NCI-H187 treated with DMSO at 0.1 percent for 48 hours (cell line): ENCODE data around the gene EMCN.
"Not testable (repeated sequence)": the region's sequence is repeated elsewhere in the genome, so short reads cannot be mapped to it uniquely, and the experiment has no call there.

Experiments
- DNase-seq: peaks from one replicate; lab custom pipeline; 2025; lab: John Stamatoyannopoulos, UW

Gene EMCN, protein sequence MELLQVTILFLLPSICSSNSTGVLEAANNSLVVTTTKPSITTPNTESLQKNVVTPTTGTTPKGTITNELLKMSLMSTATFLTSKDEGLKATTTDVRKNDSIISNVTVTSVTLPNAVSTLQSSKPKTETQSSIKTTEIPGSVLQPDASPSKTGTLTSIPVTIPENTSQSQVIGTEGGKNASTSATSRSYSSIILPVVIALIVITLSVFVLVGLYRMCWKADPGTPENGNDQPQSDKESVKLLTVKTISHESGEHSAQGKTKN

DNA sequence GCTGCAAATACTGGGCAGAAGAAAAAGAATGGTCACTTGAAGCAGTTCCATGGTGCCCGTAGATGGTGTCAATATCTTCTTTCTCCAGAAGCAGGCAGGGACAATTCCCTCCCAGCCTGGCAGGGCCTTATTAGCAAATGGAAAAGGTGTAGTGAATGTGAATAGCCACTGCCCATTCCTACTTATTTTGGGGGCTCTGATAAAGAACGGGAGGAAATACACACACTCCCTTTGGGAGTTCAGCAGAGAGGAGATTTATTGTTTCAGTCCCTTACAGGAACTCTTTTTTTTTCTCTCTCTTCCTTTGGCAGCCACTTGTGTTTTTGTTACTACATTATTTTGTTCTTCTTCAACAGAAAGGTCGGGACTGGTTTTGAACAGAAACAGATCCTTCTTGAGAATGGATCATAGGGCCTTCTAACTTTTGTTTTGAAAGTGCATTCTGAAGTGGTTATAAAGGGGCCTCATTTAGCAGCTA, at the start of gene EMCN:
EMCN (minus strand) TSS at position 159 of the 478 bp plus-strand sequence; CDS start at position 51, 108 bp downstream.
- DNase-seq = no peak

DNA sequence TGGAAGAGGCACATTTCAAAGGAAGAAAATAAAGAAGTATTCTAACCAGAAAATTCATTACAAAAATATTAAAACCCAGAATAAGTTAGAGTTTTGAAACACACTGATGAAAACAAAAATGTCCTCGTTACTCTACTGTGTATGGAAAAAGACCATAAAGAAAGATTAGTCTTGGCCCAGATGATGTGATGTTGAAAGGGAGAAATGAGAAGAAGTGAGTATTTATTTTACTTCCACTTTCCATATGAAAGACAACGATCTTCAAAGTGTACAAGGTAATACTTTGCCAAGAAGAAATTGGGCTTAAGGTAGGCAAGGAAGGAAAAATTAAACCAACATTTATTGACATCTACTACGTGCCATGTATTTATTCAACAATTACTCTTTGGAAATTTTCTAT, 48.6 kb upstream of the EMCN start:
- DNase-seq = no peak

DNA sequence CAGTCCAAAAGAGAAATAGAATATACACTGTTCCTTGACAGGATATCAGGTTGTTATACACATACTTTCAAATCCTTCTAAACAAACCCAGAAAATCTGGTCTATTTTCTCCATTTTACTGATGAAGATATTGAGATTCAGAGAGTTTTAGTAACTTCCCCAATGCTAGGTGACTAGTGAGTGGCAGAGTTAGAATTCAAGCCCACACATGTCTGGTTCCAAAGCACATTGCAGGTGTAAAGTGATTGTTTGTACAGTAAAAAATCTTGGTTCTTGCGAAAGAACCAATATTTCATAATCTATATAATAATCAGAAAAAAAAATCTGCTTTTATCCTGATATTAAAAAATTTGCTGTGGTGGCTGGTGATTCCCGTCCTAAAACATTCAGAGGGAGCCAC, 39.5 kb upstream of the EMCN start:
- no peak for DNase-seq

DNA sequence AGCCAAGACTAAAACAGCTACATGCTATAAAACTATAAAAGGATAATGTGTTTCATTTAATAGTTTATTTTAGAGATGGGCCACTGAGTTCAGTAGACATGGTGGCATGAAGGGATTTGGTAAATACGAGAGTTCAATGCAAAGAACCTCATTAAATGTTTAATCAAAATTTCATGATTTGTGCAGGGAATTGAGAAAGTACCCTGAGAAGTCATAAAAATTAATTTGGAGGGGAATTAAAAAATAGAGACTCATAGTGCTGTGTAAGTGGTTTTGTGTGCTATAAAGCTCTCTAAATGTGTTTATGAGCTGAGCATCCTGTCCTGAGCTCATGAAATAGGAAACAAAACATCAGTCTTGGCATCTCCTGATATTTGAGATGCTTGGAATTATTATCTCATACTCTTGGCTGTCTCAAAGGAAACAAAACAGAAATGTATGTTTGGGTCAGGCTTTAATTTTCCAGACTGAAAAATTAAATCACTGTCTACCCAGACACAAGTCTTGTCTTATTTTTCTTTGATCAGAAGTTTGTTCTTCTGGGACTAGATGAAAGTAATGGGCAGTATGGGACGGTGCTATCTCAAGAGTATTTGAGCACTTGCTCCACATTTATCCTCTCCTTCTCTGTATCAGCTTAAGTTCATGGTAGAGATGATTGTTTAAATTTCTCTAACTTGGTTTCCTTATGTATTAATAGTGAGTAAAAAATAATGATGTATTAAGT, 38.0 kb upstream of the EMCN start:
- no peak for DNase-seq

DNA sequence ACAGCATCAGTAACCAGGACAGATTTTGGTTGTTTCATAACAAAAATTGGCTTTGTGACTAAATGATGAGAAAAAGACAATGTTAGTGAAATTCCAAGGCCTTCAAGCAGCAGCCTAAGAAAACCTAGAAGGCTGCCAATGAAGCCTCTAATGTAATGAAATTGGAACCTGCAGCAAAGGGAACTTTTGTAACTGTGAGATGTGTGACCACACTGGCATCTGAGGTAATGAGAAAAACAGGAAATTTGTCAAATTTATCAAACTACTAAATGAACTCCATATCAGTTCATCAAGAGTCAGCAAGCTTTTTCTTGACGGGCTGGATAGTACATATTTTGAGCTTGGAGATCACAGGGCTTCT, 30.4 kb upstream of the EMCN start:
- no peak for DNase-seq

DNA sequence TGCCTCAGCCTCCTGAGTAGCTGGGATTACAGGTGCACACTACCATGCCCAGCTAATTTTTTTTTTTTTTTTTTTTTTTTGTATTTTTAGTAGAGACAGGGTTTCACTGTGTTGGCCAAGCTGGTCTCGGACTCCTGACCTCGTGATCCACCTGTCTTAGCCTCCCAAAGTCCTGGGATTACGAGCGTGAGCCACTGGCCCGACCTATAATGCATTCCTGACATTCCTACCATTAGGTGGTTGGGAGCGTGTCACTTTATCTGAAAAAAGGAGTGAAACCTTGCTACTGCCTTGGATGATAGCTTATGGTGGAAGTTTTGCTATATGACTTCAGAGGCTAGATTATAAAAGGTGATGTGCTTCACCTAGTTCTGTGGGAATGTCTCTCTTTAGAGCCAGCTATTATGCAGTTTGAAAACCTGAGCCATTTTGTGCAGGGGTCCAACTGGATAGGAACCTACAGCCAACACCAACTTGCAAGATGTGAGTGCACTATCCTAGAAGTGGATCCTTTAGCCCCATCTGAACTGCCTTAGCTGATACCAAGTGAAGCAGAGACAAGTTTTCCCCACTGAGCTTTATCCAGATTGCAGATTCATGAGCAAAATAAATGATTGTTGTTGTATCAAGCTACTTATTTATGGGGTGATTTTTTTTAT, 29.8 kb upstream of the EMCN start:
- DNase-seq = no peak

DNA sequence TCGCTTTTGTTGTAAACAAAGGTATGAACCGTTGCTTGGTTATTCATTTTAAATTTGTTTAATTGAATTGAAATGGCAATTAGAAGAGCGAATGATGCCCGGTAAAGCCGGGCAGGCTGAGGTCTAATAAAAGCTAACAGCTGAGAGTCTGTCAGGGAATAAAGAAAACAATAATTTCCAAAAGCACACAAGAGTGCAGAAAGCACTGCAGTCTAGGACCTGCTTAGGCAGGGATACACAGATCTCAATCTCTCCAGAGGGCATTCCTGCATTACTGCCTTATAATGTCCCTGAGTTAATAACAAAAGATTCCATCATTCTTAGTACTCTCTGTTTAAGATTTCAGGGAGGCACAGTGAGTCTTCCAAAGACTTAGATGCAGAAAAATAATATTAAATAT, 27.6 kb upstream of the EMCN start:
- DNase-seq = no peak

DNA sequence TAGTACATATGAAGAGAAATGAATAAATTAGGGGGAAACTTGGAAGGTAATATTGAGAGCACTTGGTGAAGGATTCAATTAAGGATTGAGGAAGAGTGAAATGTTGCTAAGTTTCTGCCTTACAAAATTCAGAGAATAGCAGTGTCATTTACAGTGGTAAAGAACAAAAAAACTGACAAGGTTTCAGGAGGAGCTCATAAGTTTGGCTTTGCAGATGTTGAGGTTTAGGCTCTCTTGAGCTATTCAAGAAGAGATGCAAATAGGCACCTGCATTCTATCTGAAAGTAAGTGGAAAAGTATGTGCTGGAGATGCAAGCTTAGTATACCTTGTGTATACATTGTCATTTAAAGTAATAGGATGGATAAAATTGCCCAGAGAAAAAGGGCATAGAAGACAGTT, 22.3 kb upstream of the EMCN start:
- DNase-seq = no peak

DNA sequence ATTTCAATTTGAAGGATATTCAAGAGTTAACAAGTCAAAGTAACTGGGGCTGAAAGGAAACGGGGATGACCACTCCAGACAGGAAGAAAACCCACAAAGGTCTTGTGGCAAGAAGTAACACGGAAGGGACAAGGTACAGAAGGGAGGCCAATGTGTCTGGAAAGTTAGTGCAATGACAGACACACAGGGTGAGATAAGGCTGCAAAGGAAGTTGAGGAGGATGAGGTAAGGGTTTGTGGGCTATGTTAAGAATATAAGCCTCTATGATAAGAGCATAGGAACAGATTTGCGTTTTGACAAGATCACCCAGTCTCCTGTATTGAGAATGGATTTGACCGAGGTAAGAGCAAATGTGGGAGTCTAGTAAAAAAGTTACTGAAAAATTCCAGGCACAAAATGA, 21.9 kb upstream of the EMCN start:
- DNase-seq = no peak

DNA sequence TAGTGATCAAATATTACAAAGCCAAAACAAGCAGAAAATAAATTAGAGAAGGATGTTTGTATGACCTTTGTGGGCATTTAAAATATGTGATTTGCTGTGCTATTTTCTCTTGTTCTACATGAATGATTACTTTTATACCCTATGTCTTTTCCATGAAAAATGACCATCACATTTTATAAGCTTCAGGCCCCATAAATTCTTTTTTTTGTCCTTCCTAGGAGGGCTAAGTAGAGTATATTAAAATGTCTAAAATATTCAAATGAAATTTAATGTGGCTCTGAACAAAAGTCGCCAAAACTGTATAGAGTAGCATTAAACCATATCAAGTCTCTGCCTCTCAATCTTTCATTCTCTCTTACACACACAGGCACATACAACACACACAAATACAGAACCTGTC, 15.9 kb upstream of the EMCN start:
- no peak for DNase-seq

DNA sequence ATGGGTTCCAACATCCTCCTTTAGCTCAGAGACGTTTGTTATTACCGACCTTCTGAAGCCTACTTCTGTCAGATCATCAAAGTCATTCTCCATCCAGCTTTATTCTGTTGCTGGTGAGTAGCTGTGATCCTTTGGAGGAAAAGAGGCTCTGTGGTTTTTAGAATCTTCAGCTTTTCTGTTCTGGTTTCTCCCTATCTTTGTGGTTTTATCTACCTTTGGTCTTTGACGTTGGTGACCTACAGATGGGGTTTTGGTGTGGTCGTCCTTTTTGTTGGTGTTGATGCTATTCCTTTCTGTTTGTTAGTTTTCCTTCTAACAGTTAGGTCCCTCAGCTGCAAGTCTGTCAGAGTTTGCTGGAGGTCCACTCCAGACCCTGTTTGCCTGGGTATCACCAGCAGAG, 12.3 kb upstream of the EMCN start:
- not testable (repeated sequence) for DNase-seq

DNA sequence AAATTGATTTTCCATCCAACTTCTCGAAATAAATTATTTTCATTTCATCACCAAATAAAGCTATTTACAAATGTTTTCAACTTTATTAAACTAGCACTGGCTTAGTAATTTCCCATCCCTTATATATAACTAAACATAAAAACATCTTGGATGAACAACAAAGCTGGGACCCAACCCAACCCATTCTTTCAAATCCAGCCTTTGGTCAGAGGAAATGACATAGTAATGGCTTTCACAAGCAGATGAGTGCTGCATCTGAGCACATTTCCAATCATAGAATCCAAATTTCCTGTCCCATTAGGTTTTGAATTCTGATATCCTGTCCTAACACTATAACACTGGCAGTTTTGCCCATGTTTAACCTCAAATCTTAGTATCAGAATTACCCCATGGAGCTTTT, 7.9 kb upstream of the EMCN start:
- no peak for DNase-seq

DNA sequence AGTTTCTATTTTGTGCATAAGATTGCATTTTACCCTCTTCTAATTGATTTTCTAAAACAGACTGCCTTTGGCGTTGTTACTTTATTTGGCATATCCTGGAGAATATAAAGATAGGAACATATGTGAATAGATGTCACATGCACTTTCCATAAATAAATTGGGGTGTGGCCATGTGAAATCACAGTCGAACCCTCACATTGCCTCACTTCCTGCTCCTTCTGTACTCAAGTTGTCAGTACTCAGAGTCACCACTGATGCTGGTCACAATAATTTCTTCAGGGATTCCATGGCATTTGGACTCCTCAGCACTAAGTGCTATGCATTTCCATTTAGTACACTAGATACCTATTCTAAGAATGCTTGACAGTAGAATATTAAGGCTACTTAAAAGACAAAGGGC, 1.4 kb upstream of the EMCN start:
- DNase-seq = no peak

DNA sequence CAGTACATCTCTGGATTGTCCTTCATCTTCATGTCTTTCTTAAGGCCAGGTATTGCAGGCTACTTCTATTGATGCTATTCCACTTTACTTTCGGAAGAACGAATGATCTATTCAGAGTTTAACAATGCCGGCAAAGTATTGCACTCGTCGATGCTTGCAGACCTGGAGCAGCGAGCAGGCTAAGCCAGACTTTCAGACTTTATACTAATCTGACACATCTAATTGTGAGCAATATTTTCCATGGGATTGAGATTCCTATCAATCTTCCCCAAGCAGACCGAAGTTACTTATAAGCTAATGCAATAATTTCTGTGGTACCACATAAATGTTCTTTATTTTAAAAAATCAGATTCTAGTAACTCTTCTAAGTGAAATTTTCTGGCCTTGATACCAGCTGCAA, 1.6 kb downstream of the EMCN start:
- no peak for DNase-seq

DNA sequence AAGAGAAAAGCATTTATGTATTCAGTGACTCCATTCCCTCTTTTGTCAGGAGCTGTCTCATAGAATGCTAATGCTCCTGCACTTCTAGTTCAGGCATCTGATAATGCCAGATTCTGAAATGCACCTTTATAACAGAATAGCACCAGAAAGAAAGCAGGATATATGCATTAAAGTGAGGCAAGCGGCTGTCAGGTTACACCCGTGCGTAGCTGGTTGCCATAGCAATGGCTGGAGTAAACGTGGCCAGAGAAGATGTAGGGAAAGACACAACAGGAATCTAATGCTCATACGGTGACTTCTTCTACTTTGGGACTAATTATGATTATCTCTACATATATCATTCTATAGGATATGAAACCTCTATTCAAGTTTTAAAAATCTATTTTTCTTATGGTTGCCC, 5.9 kb downstream of the EMCN start:
- no peak for DNase-seq

DNA sequence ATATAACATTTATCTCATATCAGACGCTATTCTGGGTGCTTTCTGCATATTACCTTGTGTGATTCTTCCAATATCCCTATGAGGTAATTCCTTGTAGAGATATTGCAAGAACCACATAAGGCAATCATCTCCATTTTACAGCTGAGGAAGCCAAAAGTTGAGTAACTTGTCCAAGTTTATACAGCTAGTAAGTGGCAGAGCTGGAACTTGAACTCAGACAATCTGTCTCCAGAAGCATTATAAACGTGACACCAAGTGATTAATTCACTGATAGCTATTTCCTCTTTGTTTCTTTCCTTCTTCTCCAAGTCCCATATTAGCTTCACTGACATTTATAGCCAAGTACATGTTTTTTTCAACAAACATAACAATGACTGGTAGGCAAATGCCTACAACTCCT, 7.3 kb downstream of the EMCN start:
- DNase-seq = no peak

DNA sequence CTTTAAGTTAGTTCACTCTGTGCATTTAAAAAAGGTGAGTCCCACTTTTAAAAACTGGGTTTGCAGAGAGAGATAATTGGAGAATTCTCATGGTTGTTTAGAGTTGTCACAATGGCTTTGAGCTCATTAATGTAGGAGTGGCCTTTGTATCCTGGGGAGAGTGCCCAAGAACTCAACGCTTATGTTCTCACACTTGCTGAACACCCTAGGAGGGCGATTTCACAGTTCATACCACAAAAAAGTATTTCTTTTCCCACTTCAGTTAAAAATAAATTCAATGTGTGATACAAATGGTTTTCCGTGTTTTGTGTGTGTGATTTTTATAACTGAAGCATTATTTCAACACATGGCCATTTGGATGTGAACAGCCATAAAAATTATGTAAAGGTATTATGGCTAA, 8.4 kb downstream of the EMCN start:
- no peak for DNase-seq

DNA sequence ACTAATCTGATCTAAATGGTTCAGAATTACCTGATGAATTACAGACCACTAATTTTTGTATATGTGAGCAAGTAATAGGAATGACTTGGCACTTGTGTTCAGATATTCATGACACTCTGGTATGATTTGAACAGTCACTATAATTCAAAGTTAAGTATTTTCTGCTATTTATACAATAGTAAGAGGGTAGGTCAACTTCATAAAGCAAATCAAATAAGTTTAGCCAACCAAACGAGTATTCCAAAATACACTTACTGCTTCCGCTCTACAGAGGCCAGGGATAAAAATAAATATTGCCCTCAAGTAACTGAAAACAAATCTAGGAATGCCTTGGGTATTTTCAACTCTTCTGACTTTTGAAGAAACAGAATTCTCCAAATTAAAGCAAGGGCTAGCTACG, 9.1 kb downstream of the EMCN start:
- no peak for DNase-seq

DNA sequence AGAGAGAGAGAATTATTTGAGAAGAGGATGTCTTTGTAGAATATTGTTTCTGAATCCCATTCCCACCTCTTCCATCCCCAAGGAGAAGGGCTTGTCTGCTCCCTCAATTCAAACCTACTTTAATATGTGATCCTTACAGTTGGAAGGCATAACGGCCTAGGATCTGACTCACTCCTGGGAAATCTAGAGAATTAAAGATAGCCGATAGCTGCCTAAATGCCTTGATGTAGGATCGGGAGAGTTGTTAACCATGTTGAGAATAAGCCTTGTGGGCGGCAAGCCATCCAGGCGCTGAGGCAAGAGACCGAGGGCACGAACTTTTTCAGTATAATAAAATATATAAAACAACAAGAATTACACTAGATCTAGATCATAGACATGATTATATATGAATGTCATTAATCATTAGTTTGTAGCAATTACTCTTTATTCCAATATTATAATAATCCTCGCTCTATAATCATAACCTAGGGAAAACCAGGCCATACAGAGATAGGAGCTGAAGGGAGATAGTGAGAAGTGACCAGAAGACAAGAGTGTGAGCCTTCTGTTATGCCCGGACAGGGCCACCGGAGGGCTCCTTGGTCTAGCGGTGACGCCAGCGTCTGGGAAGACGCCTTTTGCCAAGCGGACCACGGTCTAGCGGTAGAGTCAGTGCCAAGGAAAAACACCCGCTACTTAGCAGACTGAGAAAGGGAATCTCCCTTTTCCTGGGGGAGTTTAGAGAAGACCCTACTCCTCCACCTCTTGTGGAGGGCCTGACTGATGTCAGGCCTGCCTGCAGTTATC, 13.5 kb downstream of the EMCN start:
- DNase-seq = no peak

DNA sequence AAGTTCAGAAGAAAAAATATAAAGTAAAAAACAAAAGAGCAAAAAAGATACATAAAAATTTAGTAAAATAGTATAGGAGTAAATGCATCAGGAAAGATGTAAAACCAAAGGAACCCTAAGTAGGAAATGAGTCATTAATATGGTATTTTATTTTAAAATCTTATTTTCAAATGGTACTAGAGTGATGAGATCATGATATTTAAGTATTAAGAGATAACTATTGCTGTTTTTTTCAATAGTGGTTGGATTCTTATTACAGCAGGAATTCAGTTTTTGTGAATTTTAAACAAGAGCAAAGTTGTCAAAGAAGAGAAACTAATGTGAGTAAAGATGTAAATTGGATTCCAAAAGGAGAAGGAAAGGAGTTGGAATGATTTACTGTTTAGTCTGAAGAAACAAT, 20.0 kb downstream of the EMCN start:
- DNase-seq = no peak

DNA sequence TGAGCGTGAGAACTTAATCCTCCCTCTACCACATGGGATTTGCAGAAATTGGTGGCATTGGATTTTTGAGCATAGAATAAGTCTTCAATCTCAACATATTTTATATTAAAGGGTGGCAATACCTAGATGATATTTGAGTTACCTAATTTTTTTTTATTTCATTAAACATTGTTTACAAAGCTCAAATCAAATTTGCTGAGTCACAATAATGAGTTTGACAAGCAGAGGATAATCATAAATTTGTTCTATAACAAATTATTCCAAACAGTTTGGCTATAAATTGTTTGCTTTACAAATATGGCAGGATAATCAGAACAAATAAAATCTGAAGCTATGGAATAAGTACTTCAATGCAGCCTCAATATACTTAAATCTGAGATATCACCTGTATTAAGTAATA, 22.7 kb downstream of the EMCN start:
- DNase-seq = no peak

DNA sequence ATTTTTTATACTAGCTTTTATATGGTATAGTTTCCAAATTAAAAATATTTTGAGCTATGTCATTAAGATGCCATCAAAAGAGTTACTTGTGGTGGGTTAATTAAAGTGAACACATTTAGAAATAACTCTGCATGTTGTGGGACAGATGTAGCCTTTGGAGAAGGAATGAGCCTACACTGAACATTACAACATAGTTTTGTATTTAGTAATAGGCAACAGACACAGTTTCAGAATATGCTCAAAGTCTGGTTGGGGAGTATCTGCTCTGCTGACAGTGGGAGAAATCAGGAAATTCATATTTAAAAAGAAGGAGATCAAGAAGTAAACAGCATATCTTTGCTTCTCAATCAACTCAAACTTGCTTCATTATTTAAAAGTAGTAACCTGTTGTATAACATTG, 23.7 kb downstream of the EMCN start:
- DNase-seq = no peak

DNA sequence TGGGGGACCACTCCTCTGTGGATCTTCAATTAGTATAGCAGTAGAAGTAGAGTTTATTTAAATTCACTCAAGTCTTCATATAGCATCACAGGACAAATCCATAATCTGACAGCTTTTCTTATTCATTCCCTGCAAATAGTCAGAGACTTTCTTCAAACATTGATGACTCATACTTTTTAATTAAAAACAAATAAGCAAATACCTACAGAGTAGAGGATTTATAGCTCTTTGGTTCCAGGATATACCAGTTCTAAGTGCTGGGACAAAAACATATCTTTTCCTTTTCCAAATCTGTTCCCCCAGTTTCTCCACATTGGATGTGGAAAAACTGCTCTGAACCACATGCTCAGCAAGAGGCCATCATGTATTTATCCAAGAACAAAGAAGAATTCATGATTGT, 24.1 kb downstream of the EMCN start:
- DNase-seq = no peak
